Cortex of kidney (tissue), 1 donor: ENCODE results near the gene SUSD3.

Source experiments
- DNase-seq: peaks from one replicate; lab custom pipeline; 2025; lab: John Stamatoyannopoulos, UW

Gene SUSD3

DNA sequence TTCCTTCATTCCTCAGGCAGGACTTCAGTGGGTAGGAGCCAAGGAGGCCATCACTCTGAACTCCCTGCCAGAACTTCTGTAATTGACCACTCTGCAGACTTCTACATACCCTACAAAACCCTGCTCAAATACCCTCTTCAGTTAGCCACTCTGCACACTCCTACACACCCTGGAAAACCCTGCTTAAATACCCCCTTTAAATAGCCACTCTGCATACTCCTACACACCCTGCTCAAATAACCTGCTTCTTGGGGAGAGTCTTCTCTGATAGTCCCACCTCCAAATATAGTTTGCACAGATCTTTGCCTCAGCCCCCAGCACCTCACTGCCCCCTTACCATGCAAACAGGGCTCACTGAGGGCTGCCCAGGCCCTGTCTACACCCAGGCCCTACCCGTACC is 18.9 kb downstream of the SUSD3 start:
- DNase-seq, result no peak

DNA sequence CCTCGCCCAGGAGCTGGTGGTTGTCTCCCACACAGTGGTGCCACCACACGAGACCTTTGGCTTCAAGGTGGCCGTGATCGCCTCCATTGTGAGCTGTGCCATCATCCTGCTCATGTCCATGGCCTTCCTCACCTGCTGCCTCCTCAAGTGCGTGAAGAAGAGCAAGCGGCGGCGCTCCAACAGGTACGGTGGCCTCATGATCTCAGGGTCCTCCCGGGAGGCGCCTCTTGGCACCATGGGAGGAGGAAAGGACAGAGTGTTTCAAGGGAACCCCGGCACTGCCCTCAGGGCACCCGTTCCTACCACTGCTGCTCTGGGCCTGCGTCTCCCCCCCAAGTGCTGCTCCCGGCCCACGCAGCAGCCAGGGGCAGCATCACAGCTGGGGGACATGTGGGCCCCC is 19.3 kb downstream of the SUSD3 start:
- no peak for DNase-seq

DNA sequence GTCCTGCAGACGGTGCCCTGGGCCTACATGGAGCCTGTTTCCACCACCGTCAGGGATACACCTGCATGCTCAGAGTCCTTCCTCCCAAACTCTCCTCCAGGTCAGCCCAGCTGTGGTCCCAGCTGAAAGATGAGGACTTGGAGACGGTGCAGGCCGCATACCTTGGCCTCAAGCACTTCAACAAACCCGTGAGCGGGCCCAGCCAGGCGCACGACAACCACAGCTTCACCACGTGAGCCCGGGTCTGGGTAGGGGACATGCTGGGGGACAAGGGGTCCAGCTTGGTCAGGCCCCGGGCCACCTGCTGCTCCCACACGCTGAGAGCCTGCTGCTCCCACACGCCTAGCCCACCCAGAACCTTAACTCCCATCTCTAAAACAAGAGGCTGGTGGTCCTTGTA is 20.9 kb downstream of the SUSD3 start:
- no peak for DNase-seq

DNA sequence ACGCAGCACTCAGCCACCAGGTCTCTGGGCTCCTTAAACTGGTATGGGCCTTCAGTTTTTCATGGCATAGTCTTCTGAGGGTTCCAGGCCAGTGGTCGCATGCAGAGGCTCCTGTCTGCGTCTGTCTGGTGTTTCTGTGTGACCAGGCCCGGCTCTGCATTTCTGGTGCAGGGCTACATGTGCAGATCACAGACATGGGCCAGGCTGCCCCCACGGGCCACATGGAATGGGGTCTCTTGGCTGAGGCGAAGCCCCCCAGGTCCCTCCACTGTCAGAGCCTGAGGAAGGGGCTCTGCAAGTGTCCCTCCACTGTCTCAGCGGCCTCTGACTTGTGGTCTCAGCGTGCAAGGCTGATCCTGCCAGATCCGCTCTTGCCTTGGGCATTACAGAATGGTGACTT is 21.9 kb downstream of the SUSD3 start:
- DNase-seq, result no peak

DNA sequence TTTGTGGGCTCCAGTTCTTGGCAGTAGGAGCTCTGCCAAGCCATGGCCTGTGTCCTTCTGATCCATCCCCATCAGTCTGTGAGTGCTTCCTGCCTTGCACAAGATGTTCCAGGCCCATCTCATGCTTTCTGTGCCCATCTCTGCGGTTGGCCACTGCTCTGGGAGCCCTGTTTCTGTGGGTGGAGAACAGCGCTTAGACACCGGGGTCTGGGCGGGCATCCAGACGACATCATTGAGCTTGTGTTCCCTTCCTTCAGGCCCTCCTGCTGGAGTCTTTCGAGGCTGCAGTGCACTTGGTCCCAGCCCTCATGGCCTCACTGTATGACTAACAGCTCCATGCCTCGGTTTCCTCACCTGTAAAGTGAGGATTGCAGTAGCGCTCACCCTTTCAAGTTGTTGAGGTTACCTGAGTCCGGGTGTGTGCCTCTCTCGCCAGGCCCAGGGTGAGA is 22.6 kb downstream of the SUSD3 start:
- DNase-seq, result no peak

GRCh38 chr9:93081931-93082330 is 23.4 kb downstream of the SUSD3 start:
- no peak for DNase-seq

GRCh38 chr9:93082841-93083411 is 24.4 kb downstream of the SUSD3 start:
- no peak for DNase-seq

DNA sequence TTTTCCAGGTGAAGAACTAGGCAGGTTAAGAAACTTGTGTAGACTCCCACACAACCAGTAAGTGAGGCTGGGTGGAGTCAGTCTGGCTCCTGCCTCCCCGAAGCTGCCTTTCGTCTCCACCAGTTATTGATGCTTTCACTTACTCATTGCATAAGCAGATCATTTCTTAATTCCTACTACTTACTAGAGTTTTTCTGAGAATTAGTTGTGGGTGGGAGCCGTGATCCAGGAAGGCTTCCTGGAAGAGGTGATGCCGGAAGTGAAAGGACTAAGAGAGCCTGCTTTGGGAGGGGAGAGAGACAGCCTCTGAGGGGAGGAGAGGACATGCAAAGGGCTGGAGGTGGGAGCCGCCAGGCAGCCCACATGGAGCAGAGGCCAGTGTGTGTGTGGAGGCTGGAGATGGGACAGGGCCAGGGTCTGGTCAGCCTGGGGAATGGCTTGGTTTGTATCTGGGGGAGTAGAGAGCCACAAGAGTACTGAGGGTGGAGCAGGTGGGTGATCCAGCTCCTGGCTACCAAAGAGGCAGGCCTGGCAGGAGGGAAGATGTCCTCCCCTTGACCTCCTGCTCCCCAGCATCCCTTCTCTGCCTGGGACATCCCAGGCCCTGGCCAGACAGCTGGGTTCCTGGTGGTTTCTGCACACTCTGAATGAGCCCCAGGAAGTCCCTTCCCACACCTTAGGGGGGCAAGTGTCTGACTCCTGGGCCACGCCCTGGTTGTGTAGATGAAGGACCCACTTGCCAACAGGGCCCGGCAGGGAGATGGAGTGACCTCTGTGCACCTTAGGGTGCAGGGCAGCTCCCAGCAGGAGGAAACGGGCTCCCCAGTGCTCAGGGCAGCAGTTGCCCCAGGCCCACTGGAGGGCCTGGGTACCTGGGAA is 25.3 kb downstream of the SUSD3 start:
- DNase-seq, result no peak

GRCh38 chr9:93084471-93084881 is 26.0 kb downstream of the SUSD3 start:
- DNase-seq, result no peak

GRCh38 chr9:93085676-93086075 is 27.2 kb downstream of the SUSD3 start:
- no peak for DNase-seq

DNA sequence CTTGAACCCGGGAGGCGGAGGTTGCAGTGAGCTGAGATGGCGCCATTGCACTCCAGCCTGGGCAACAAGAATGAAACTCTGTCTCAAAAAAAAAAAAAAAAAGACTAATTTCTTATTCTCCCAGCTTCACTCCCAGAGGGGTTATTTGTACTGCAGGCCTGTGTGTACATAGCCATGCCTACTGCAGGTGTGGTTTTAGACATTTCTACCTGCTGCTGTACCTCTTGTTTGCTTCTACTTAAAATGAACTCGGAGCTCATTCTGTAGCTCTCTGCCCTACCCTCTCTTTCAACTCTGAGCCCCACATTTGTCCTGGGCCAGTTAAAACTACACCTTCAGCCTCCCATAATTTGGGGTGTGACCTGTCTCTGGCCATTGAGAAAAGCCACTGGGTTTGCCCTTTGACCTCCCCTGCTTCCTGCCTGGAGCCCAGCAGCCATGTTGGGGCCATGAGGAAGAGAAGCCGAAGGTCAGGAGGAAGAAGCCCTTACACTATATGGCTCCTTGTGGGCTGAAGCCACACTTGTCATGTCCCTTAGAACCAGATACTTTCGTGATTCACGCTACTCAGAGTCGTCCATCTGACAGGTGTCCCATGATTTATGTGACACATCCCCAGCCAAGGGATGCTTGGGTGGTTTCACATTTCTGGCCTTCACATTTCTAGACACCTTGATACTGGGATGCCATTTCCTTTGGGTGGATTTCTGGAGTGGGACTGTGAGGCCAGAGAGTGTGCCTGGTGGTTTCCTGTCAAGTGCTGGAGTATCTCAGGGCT is 28.1 kb downstream of the SUSD3 start:
- DNase-seq, result no peak

- DNase-seq, result no peak
Measured at GRCh38 chr9:93087971-93088655, 29.6 kb downstream of the SUSD3 start.

DNA sequence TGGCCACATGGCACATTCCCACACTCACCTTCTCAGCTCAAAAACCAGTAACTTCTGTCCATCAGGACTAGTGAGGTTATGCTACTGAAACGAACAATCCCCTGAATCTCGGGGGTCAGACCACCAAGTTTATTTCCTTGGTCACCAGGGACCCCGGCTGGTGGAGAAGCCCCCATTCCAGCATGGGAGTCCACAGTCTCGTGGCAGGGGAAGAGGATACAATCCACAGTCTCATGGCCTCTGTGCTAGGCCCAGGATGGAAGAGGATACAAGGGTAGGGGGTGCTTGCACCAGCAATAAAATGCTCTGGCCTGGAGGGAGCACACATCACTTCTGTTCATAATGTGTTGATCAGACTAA is 30.1 kb downstream of the SUSD3 start:
- no peak for DNase-seq

DNA sequence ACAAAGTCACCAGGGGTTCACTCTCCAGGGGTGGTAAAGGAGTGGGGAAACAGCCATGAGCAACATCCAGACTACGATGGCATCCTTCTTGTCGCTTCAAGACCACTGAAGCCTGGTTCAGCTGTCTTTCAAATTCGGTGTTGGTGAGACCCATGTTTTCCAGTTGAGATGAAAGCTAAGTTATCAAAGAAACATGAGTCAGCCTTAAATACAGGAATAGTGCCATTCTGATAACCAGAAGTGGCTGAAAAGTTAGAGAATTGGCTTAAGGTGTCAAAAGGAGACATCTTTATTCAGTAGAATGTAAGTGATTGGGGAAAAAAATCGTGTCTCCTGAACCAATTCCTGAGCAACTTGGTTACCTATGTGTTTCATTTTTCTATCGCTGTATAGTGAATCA is 30.5 kb downstream of the SUSD3 start:
- no peak for DNase-seq

DNA sequence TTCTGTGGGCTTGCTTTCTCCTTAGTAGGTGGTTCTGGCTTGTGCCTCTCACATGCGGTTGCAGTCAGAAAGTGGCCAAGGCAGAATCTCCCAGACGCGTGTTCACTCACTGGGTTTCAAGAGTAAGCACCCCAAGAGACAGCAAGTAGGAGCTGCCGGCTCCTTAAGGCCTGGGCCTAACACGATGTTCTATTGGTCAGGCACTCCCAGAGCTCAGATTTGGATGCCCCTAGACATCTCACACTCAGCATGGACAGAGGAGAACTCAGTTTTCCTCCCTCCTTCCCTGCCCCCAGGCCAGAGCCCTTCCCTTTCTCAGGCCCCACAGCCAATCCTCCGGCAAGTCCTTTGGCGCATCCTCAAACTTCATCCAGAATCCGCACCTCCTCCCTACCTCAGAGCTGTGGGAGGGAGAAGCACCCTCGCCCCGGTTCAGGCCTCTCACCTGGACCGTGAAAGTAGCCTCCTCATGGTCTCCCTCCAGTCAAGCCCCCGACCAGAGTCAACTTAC is 31.0 kb downstream of the SUSD3 start:
- no peak for DNase-seq

DNA sequence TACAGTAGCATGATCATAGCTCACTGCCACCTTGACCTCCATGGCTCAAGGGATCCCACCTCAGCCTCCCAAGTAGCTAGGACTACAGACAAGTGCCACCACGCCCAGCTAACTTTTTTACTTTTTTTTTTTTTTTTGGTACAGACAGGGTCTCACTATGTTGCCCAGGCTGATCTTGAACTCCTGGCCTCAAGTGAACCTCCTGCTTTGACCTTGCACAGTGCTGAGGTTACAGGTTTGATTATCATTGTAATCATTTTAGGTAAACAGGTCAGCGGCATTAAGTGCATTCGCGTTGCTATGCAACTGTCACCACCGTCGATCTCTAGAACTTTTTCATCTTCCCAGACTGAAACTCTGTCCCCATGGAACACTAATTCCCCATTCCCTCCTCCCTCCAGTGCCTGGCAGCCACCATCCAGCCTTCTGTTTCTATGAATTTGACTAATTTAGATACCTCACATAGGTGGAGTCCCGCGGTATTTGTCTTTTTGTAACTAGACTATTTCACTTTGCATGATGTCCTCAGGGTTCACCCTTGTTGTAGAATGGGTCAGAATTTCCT is 31.7 kb downstream of the SUSD3 start:
- DNase-seq, result no peak

DNA sequence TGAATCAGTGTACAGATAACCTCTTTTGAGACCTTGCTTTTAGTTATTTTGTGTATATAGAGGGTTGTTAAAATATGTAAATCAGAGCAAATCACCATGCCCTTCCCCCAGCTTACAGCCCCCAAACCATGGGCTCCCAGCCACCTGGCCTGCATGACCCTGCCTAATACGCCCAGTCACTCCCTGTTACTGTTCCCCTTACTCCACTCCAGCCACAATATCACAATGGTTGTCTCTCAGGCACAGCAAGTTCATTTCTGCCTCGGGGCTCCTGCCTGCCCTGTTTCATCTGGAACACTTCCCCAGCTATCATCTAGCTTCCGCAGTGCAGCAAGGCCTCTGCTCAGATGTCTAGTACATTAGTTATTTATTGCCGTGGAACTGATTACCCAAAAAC is 32.6 kb downstream of the SUSD3 start:
- DNase-seq, result no peak

- no peak for DNase-seq
Measured at GRCh38 chr9:93091453-93092081, 33.1 kb downstream of the SUSD3 start.

- no peak for DNase-seq
Measured at GRCh38 chr9:93092251-93092991, 33.9 kb downstream of the SUSD3 start.

DNA sequence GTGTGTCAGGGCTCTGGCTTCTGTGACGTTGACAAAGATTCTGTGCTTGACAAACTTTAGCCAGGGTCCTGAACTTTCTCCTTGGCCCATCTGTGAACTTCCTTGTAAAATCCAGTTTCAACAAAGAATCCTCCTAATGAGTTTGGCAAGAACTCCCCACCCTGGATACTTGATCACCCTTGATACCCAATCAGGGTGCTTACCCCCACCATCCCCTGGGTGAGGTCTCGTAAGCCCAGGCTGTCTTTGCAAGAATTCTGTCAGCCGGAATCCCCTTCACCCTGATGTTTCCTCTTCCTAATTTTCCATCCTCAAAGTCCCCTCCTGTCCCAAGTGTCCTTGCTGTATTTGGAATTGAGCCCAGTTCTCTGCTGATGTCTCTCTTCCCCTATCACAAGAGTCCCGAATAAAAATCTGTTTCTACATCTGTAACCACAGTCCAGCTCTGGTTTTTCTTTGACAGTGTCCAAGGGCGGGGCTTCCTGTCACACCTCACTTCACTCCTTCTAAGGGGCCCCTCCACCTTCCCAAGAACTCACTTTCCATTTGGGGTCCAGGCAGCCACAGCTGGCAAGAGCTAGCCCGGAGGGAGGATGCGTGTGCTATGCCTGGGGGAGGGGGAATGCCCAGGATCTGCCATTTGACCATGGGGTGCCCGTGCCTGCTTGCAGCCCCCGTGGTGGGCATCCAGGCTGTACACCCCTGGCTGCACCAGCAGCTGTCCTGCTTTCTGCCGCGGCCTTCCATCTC is 34.8 kb downstream of the SUSD3 start:
- DNase-seq, result no peak
